ENCODE results near the gene ADCK1.

DNA sequence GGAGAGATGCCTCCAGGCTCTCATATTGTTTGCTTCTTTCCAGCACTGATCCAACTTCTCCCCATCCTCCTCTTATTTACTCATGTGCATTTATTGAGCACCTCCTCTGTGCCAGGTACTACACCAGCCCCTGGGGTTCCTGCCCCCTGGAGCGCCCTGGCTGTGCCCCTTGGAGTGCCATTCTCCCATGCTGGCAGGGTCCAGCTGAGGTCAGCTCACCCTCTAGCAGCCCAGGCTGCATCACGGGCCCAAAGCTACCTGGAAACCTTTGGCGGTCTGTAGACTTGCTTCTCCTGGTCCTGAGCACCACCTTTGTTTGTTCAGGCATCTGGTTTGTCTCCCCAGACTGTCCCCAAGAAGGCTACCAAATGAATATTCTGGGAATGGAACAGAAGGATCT lies 67.0 kb downstream of the ADCK1 start:
- TF ChIP-seq, protein P1, sequence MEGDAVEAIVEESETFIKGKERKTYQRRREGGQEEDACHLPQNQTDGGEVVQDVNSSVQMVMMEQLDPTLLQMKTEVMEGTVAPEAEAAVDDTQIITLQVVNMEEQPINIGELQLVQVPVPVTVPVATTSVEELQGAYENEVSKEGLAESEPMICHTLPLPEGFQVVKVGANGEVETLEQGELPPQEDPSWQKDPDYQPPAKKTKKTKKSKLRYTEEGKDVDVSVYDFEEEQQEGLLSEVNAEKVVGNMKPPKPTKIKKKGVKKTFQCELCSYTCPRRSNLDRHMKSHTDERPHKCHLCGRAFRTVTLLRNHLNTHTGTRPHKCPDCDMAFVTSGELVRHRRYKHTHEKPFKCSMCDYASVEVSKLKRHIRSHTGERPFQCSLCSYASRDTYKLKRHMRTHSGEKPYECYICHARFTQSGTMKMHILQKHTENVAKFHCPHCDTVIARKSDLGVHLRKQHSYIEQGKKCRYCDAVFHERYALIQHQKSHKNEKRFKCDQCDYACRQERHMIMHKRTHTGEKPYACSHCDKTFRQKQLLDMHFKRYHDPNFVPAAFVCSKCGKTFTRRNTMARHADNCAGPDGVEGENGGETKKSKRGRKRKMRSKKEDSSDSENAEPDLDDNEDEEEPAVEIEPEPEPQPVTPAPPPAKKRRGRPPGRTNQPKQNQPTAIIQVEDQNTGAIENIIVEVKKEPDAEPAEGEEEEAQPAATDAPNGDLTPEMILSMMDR (IDR thresholded peaks at IDR 0.05) = no peak
- TF ChIP-seq NFYB (CRISPR knock-in tag; conservative IDR thresholded peaks at IDR 0.05; ENCODE audit: low read depth) (no peak), HMGXB4 (CRISPR knock-in tag; IDR thresholded peaks at IDR 0.05) (no peak)
- TF ChIP-seq, protein P2, sequence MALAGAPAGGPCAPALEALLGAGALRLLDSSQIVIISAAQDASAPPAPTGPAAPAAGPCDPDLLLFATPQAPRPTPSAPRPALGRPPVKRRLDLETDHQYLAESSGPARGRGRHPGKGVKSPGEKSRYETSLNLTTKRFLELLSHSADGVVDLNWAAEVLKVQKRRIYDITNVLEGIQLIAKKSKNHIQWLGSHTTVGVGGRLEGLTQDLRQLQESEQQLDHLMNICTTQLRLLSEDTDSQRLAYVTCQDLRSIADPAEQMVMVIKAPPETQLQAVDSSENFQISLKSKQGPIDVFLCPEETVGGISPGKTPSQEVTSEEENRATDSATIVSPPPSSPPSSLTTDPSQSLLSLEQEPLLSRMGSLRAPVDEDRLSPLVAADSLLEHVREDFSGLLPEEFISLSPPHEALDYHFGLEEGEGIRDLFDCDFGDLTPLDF (CRISPR knock-in tag; IDR thresholded peaks at IDR 0.05) = no peak

Measured in WTC11 (cell line).